Spleen (tissue), 11 donors: ENCODE data around the gene ITGAV. TPM values are rescaled to one million over a fixed set of nuclear protein-coding genes. Genes with fewer than 3 reads are reported as not detected.

Experiments used
- DNase-seq: peaks from one replicate; pipeline ENCODE4 v3.0.0-alpha.2; 2020
- H3K27ac ChIP-seq, 8 donors: fragments of 200-600 bp; sonication (generic) in 7 of 8; 1 replicate in 4 of 8; 2 replicates in 4 of 8; pipeline versions ENCODE4 v1.5.0 to v1.8.0; 2016 to 2021; ENCODE audit warnings: inconsistent platforms in 4 of 8, mild to moderate bottlenecking in 4 of 8, moderate library complexity in 1 of 8
- H3K27me3 ChIP-seq, 7 donors: fragments of 200-600 bp; sonication (generic) in 6 of 7; replicated peaks in 1 of 7; 1 replicate in 4 of 7; 2 replicates in 3 of 7; pipeline versions ENCODE4 v1.5.0 to v1.8.0; 2016 to 2021; ENCODE audit warnings: inconsistent platforms in 3 of 7, mild to moderate bottlenecking in 1 of 7
- H3K36me3 ChIP-seq, 6 donors: fragments of 200-600 bp; sonication (generic) in 5 of 6; 1 replicate in 4 of 6; 2 replicates in 2 of 6; pipeline versions ENCODE4 v1.5.0 to v1.8.0; 2016 to 2021; ENCODE audit warnings: inconsistent platforms in 2 of 6
- H3K4me1 ChIP-seq, 6 donors: fragments of 200-600 bp; sonication (generic) in 5 of 6; 1 replicate in 3 of 6; 2 replicates in 3 of 6; pipeline versions ENCODE4 v1.5.0 to v1.8.0; 2016 to 2021; ENCODE audit warnings: inconsistent platforms in 3 of 6
- H3K4me3 ChIP-seq, 8 donors: fragments of 200-600 bp; sonication (generic) in 7 of 8; 1 replicate in 4 of 8; 2 replicates in 4 of 8; pipeline versions ENCODE4 v1.5.0 to v1.8.0; 2016 to 2021; ENCODE audit warnings: inconsistent platforms in 4 of 8, mild to moderate bottlenecking in 4 of 8, moderate library complexity in 2 of 8
- H3K9me3 ChIP-seq, 8 donors: fragments of 200-600 bp; sonication (generic) in 7 of 8; 1 replicate in 4 of 8; 2 replicates in 4 of 8; pipeline versions ENCODE4 v1.5.0 to v1.8.0; 2016 to 2021; ENCODE audit warnings: inconsistent platforms in 4 of 8
- POLR2A ChIP-seq, 3 donors: fragments of 450-650 bp; IDR thresholded peaks; one replicate each; pipeline ENCODE4 v1.5.1; 2017; ENCODE audit warnings: antibody characterized with exemption in 3 of 3, mild to moderate bottlenecking in 1 of 3
- POLR2AphosphoS5 ChIP-seq, 3 donors: sonication (generic); formaldehyde crosslinking; IDR thresholded peaks; one replicate each; pipeline ENCODE4 v1.5.1; 2017; ENCODE audit warnings: antibody characterized with exemption in 3 of 3
- WGBS, 5 donors: extraction: QIAGEN DNeasy Blood & Tissue Kit in 3 of 5; methylation state at CpG; one replicate each; pipeline versions ENCODE4 v1.1.5 to v1.1.7; 2013 to 2018; 5-methylcytosine and 5-hydroxymethylcytosine counted together
- intact Hi-C: fragments of 100-400 bp; cut with DNase I; formaldehyde crosslinking; loops from one replicate; pipeline ENCODE4 v1.15.0; 2023; ENCODE audit warnings: low total_unique reads
- polyA plus RNA-seq, 3 donors: library from polyadenylated mRNA; stranded (reverse); fragments of 200-250 nt; gene quantifications; one replicate each; pipeline ENCODE4 v1.2.1, GENCODE V29; 2013
- total RNA-seq, 7 donors: library from RNA; depleted of rRNA in 3 of 7; stranded (reverse); fragments of >200 nt in 3 of 7; fragmentation: NEBNext Ultra II Directional in 4 of 7; extraction: Animal tissue kit (Norgen Biotek cat#: 25700) in 4 of 7; gene quantifications; one replicate each; pipeline versions ENCODE4 v1.1.0 to v1.2.1, GENCODE V29; 2016 to 2021
- TF ChIP-seq, protein P1 (sequence below), 11 experiments: fragments of 200-600 bp in 7 of 11; fragments of 450-650 bp in 4 of 11; sonication (generic) in 4 of 11; IDR thresholded peaks in 8 of 11; conservative IDR thresholded peaks in 3 of 11; 1 replicate in 7 of 11; 2 replicates in 4 of 11; pipeline versions ENCODE4 v1.4.0 to v1.8.0; 2016 to 2021; ENCODE audit warnings: antibody characterized with exemption in 11 of 11, inconsistent platforms in 4 of 11, mild to moderate bottlenecking in 1 of 11
- donor health status: healthy with polysubstance abuse.
- donor health status: DM: no; HTN: no; CAD: no; lungs with moderate emphysema.
- donor health status: DM: no; HTN: no; CAD: no.
- donor health status: Bipolar disorder and iron deficiency.
- donor health status: healthy.
- donor health status: DM: no; HTN: no; CAD: no.
- donor health status: DM: yes; HTN: yes; CAD: no.

The ITGAV gene
- total and polyA plus RNA-seq, 10 donors, result 5.6 to 85.4 (median 60.8) TPM

- WGBS, 5 donors, result 91 to 99% (median 93%) methylated on average over 6 of the region's 6 CpGs
- peaks cover 0 to 38% (median 0%) of the 10 kb centered on the region in 6 donors for H3K36me3 ChIP-seq
- no peaks in the 10 kb centered on the region for H3K9me3 ChIP-seq
- H3K27me3 ChIP-seq, result no peaks in the 10 kb centered on the region
- H3K4me3 ChIP-seq, result no peak overlapping the region
- intact Hi-C loops, result no loop called here
- DNase-seq, result no peak
- H3K4me1 ChIP-seq, result peaks cover 0 to 47% (median 18%) of the 10 kb centered on the region in 6 donors
- TF ChIP-seq, protein P1, sequence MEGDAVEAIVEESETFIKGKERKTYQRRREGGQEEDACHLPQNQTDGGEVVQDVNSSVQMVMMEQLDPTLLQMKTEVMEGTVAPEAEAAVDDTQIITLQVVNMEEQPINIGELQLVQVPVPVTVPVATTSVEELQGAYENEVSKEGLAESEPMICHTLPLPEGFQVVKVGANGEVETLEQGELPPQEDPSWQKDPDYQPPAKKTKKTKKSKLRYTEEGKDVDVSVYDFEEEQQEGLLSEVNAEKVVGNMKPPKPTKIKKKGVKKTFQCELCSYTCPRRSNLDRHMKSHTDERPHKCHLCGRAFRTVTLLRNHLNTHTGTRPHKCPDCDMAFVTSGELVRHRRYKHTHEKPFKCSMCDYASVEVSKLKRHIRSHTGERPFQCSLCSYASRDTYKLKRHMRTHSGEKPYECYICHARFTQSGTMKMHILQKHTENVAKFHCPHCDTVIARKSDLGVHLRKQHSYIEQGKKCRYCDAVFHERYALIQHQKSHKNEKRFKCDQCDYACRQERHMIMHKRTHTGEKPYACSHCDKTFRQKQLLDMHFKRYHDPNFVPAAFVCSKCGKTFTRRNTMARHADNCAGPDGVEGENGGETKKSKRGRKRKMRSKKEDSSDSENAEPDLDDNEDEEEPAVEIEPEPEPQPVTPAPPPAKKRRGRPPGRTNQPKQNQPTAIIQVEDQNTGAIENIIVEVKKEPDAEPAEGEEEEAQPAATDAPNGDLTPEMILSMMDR (IDR thresholded peaks at IDR 0.05 in 8 of 11, conservative IDR thresholded peaks at IDR 0.05 in 3 of 11), result no peak
- TF ChIP-seq POLR2AphosphoS5 (IDR thresholded peaks at IDR 0.05), result no peak
- TF ChIP-seq POLR2A (IDR thresholded peaks at IDR 0.05), result no peak
- H3K27ac ChIP-seq, result no peak overlapping the region
These were observed 17.9 kb downstream of the ITGAV start for GRCh38 chr2:186607660-186608324.

GRCh38 chr2:186610785-186611184 is 20.9 kb downstream of the ITGAV start:
- H3K27ac ChIP-seq, result peak overlapping the region in 5 of 8 donors; percentile 10 to 41 (median 23)
- DNase-seq, result no peak
- peak in 1 of 3 donors; percentile 38 for TF ChIP-seq POLR2AphosphoS5 (IDR thresholded peaks at IDR 0.05)
- TF ChIP-seq, protein P1 (IDR thresholded peaks at IDR 0.05 in 8 of 11, conservative IDR thresholded peaks at IDR 0.05 in 3 of 11), result no peak
- H3K4me3 ChIP-seq, result no peak overlapping the region
- no peaks in the 10 kb centered on the region for H3K9me3 ChIP-seq
- 61 to 80% (median 78%) methylated on average over 7 of the region's 7 CpGs for WGBS, 5 donors
- peaks cover 0 to 42% (median 12%) of the 10 kb centered on the region in 6 donors for H3K4me1 ChIP-seq
- peaks cover 0 to 15% (median 0%) of the 10 kb centered on the region in 6 donors for H3K36me3 ChIP-seq
- no peaks in the 10 kb centered on the region for H3K27me3 ChIP-seq
- intact Hi-C loops, result no loop called here

GRCh38 chr2:186611526-186611925 is 21.7 kb downstream of the ITGAV start:
- Histone ChIP-seq H3K36me3 (peaks cover 0 to 9% (median 0%) of the 10 kb centered on the region in 6 donors), H3K4me3 (no peak overlapping the region), H3K27ac (peak overlapping the region in 5 of 8 donors; percentile 10 to 41 (median 23))

GRCh38 chr2:186612026-186612425 is 22.2 kb downstream of the ITGAV start:
- Histone ChIP-seq H3K27ac (peak overlapping the region in 2 of 8 donors; percentile 10 to 28), H3K36me3 (peaks cover 0 to 5% (median 0%) of the 10 kb centered on the region in 6 donors), H3K4me3 (no peak overlapping the region), H3K27me3 (no peaks in the 10 kb centered on the region), H3K4me1 (peaks cover 0 to 42% (median 12%) of the 10 kb centered on the region in 6 donors), H3K9me3 (no peaks in the 10 kb centered on the region)
- 94 to 97% (median 96%) methylated on average over 2 of the region's 2 CpGs for WGBS, 5 donors
- TF ChIP-seq POLR2AphosphoS5 (IDR thresholded peaks at IDR 0.05) (no peak), POLR2A (IDR thresholded peaks at IDR 0.05) (no peak)
- TF ChIP-seq, protein P1 (IDR thresholded peaks at IDR 0.05 in 8 of 11, conservative IDR thresholded peaks at IDR 0.05 in 3 of 11), result no peak
- no peak for DNase-seq
- intact Hi-C loops, result no loop called here

More at GRCh38 chr2:186611526-186611925, 21.7 kb downstream of the ITGAV start:
- Histone ChIP-seq H3K4me1 (peaks cover 0 to 42% (median 12%) of the 10 kb centered on the region in 6 donors), H3K27me3 (no peaks in the 10 kb centered on the region), H3K9me3 (no peaks in the 10 kb centered on the region)
- TF ChIP-seq POLR2AphosphoS5 (IDR thresholded peaks at IDR 0.05), result no peak
- TF ChIP-seq, protein P1 (IDR thresholded peaks at IDR 0.05 in 8 of 11, conservative IDR thresholded peaks at IDR 0.05 in 3 of 11), result no peak
- no peak for TF ChIP-seq POLR2A (IDR thresholded peaks at IDR 0.05)
- no peak for DNase-seq
- intact Hi-C loops, result no loop called here
- WGBS, 5 donors, result 82 to 97% (median 92%) methylated on average over 2 of the region's 2 CpGs
